Ramos (cell line): ENCODE measurements around the gene ANKH.
"Not testable (repeated sequence)": the region's sequence is repeated elsewhere in the genome, so short reads cannot be mapped to it uniquely, and the experiment has no call there.

Experiments
- in situ Hi-C: fragments of 300-500 bp; cut with MboI; formaldehyde crosslinking; loops from one replicate; pipeline ENCODE4 v1.14.3; 2022; ENCODE audit warnings: low sequenced_read_pairs; ENCODE audit not compliant: unreplicated experiment

ANKH gene

DNA sequence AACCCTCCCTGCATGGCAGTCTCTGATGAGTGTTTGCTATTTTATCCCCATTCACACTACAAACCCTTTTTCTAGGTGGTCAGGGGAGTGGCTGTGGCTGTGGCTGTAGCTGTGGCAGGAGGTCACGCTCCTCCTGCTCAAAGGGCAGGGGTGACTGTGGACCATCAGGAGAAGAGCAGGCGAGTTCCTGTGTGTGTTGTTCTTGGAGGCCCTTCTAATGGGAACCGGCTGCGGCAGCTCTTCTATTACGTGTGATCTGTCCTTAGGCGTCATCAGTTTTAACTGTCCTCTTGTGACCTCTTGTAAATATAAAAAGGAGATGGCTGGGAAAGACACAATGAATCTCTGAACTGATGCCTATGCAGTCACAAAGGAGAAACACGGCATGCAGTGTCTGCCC, 65.1 kb downstream of the ANKH start:
- in situ Hi-C loops: no loop called here

- in situ Hi-C loops: no loop called here
Measured at GRCh38 chr5:14802541-14802940, 69.0 kb downstream of the ANKH start.

DNA sequence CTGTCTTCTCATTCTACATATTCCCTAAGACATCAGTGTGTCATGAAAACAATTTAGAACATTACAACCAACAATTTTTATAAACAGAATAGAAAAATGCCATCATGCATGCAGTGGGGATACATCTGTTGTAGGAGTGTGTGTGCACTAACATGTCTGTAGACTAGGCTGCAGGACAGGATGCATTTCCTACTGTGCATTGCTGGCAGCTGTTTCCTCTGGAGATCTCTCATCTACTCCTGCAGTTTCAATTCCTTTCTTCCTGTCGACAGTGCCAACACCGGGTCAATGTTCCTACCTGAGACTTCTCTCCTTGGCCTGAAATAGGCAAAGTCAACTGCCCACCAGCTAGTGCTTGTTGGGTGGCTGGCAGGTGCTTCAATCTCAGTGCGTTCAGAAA, 69.8 kb downstream of the ANKH start:
- in situ Hi-C loops: no loop called here

DNA sequence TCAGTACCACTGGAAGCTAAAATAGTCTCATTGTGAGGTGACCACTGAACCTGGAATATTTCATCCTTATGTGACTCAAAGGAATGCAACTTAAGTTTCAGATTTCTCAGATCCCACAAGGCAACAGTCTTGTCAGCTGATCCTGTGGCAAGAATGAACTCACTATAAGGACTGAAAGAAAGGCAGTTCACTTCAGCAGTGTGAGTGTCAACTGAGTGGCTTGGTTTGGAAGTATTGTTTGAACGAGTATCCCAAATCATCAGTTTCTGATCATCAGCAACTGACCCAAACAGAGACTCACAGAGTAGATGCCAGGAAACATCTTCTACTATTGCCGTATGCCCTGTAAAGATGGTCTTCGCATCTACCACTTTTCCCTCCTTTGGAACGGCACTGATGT, 74.2 kb downstream of the ANKH start:
- in situ Hi-C loops: not testable (repeated sequence)

DNA sequence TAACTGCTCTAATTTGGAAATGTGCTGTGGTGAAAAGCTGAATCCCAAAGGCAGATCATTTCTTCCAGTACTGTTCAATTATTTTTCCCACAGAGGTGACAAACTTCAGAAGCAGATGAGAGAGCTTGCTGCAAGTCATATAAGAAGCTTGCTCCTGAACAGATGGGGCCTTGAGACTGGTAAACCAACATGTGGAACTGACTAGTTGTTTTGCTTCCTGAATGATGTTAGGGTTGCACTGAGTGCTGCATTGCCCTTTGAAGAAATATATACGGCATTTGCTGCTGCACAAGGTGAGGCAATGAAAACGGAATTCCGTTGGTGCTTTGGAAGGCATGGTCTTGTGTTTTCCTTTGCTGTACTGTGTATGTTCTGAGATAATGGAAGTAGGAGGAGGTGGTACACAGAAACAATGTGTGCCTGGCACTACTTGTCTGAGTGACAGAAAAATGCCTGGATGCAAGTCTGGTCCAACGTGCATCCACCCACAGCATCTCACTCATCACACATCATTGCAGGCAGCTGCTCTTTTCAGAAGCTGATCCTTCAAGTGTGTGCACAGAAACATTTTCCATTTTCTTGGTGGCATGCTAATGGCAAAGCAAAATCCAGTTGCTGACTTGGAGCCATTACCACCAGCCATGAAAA, 76.9 kb downstream of the ANKH start:
- in situ Hi-C loops: no loop called here

- in situ Hi-C loops: no loop called here
Measured at GRCh38 chr5:14793851-14794250, 77.7 kb downstream of the ANKH start.

- in situ Hi-C loops: no loop called here
Measured at GRCh38 chr5:14790911-14791310, 80.7 kb downstream of the ANKH start.

- in situ Hi-C loops: no loop called here
Measured at GRCh38 chr5:14790220-14790619, 81.4 kb downstream of the ANKH start.

GRCh38 chr5:14787801-14788579, 83.6 kb downstream of the ANKH start:
- in situ Hi-C loops: no loop called here

DNA sequence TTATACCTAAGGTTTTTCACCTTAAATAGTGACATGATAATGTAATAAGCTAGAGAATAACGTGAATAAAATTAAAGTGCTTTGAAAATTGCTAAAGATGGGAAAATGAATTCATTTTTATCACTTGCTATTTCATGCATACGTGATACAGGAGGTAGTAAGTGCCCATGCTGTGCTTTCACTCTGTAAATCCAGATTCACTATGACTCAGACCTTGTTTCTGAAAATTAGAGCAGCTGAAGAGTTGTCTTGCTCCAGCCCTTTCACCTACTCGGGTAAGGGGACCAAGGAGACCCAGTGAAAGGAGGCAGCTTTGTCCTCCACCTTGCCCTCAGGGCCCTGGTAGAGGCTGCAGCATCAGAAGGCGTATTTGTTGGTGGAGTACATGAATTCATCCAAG, 87.9 kb downstream of the ANKH start:
- in situ Hi-C loops: no loop called here

- in situ Hi-C loops: no loop called here
Measured at GRCh38 chr5:14782591-14782990, 89.0 kb downstream of the ANKH start.

DNA sequence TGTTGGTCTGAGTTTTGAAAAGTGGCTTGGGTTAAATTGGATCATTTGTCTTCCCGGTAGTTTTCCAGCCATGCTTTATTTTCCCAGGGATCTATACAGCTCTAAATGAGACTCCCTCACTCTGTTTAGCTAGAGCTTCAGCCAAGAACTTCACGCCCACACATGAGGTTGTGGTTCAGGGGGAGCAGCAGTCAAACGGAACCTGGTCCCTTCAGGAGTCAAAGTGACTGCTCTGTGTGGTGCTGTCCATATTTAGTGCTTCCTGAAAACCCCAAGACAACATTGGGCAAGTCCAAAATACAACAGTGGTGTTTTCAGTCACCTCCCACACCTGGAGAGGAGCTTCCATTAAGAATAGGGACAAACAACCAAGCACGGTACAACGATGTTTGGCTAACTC, 90.5 kb downstream of the ANKH start:
- in situ Hi-C loops: no loop called here

- in situ Hi-C loops: no loop called here
Measured at GRCh38 chr5:14779975-14780374, 91.6 kb downstream of the ANKH start.

DNA sequence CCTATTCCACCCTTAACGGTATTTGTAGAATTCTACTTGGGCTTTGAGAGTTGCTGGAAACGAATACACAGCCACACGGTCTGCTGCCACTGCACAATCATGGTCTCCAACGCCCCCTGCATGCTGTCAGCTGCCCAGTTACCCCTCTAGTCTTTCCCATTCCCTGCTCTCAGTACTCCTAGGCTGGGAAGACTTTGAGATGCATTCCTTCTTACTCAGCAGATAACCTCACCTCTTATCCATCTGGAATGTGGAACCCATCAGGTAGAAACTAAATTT, 92.8 kb downstream of the ANKH start:
- in situ Hi-C loops: no loop called here

- in situ Hi-C loops: no loop called here
Measured at GRCh38 chr5:14777932-14778791, 93.4 kb downstream of the ANKH start.

- in situ Hi-C loops: no loop called here
Measured at GRCh38 chr5:14777187-14777586, 94.4 kb downstream of the ANKH start.

GRCh38 chr5:14776602-14777001, 95.0 kb downstream of the ANKH start:
- in situ Hi-C loops: no loop called here

DNA sequence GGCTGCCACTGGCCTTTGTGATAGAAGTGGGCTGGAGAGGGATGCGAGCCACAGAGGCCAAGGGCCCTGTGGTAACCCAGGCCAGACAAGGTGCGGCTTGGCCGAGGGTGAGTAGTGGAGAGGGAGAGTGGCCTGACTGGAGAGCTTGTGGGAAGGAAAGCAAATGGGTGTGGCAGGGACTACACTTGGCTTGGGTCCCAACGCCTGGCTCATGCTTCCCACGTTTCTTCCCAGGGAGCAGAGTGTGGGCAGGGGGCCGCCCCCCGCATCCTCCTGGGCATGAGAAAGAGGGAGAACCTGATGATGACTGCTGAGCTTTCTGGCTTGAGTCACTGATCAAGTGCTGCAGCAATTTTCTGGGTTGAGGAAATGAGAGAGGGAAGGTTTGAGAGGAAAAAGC, 95.7 kb downstream of the ANKH start:
- in situ Hi-C loops: no loop called here

GRCh38 chr5:14773588-14773987, 98.0 kb downstream of the ANKH start:
- in situ Hi-C loops: no loop called here

DNA sequence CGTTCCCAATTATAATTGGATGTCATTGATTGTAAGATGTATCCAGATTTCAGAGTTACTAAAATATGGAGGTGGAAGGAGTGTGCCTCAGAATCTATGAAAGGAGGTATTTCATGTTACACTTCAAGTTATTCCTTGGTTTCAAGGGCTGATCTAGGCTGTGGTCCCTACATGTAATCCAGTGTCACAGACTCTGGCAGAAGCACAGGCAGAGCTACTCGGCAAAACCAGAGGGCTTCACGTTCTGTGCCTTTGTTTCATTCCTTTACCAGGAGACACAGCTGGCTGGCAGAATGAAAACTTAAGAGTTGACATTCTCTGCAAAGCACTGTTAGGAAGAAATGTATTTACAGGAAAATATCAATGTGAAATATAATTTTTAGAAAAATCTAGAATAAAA, 99.6 kb downstream of the ANKH start:
- in situ Hi-C loops: no loop called here

- in situ Hi-C loops: no loop called here
Measured at GRCh38 chr5:14771189-14771588, 100.4 kb downstream of the ANKH start.
